HEK293 (cell line): ENCODE measurements around the gene EID2.
A peak's percentile ranks its signal among the peaks of the same experiment; 100 is the strongest.

ENCODE experiments used
- FEZF1 ChIP-seq: fragments of 450-650 bp; formaldehyde crosslinking; IDR thresholded peaks from 2 replicates; pipeline ENCODE4 v1.5.1; 2016; ENCODE audit warnings: missing biosample characterization, missing genetic modification characterization
- GLI2 ChIP-seq: fragments of 450-650 bp; formaldehyde crosslinking; IDR thresholded peaks from 2 replicates; pipeline ENCODE4; 2017; ENCODE audit warnings: missing biosample characterization, missing genetic modification characterization, low read depth, borderline replicate concordance
- GLIS2 ChIP-seq: fragments of 450-650 bp; formaldehyde crosslinking; IDR thresholded peaks from 2 replicates; pipeline ENCODE4 v1.5.1; 2016; ENCODE audit warnings: missing biosample characterization, missing genetic modification characterization
- MYNN ChIP-seq: fragments of 450-650 bp; formaldehyde crosslinking; IDR thresholded peaks from 2 replicates; pipeline ENCODE4 v1.5.1; 2016; ENCODE audit warnings: missing biosample characterization, missing genetic modification characterization, borderline replicate concordance
- OSR2 ChIP-seq: fragments of 450-650 bp; formaldehyde crosslinking; IDR thresholded peaks from 2 replicates; pipeline ENCODE4 v1.5.1; 2016; ENCODE audit warnings: missing biosample characterization, missing genetic modification characterization
- PRDM1 ChIP-seq: fragments of 450-650 bp; formaldehyde crosslinking; IDR thresholded peaks from 2 replicates; pipeline ENCODE4; 2016; ENCODE audit warnings: missing biosample characterization, missing genetic modification characterization
- SP2 ChIP-seq: fragments of 450-650 bp; formaldehyde crosslinking; IDR thresholded peaks from 2 replicates; pipeline ENCODE4 v1.5.1; 2016; ENCODE audit warnings: missing biosample characterization, missing genetic modification characterization
- SP7 ChIP-seq: fragments of 450-650 bp; formaldehyde crosslinking; IDR thresholded peaks from 2 replicates; pipeline ENCODE4 v1.5.1; 2016; ENCODE audit warnings: missing biosample characterization, missing genetic modification characterization
- ZBTB48 ChIP-seq: fragments of 450-650 bp; formaldehyde crosslinking; IDR thresholded peaks from 2 replicates; pipeline ENCODE4 v1.5.1; 2016; ENCODE audit warnings: missing biosample characterization, missing genetic modification characterization
- ZBTB7A ChIP-seq: fragments of 450-650 bp; formaldehyde crosslinking; IDR thresholded peaks from 2 replicates; pipeline ENCODE4 v1.5.1; 2016; ENCODE audit warnings: low read depth, missing biosample characterization, missing genetic modification characterization
- ZFP37 ChIP-seq: fragments of 450-650 bp; formaldehyde crosslinking; IDR thresholded peaks from 2 replicates; pipeline ENCODE4 v1.5.1; 2016; ENCODE audit warnings: missing biosample characterization, missing genetic modification characterization
- ZFP41 ChIP-seq: fragments of 450-650 bp; formaldehyde crosslinking; IDR thresholded peaks from 2 replicates; pipeline ENCODE4 v1.5.1; 2016; ENCODE audit warnings: missing biosample characterization, missing genetic modification characterization, borderline replicate concordance
- ZNF114 ChIP-seq: fragments of 450-650 bp; formaldehyde crosslinking; IDR thresholded peaks from 2 replicates; pipeline ENCODE4 v1.5.0; 2017; ENCODE audit warnings: missing biosample characterization, missing genetic modification characterization
- ZNF121 ChIP-seq: fragments of 450-650 bp; formaldehyde crosslinking; IDR thresholded peaks from 2 replicates; pipeline ENCODE4 v1.5.1; 2016; ENCODE audit warnings: missing biosample characterization, missing genetic modification characterization
- ZNF133 ChIP-seq: fragments of 450-650 bp; formaldehyde crosslinking; IDR thresholded peaks from 2 replicates; pipeline ENCODE4 v1.5.1; 2016; ENCODE audit warnings: missing biosample characterization, missing genetic modification characterization
- ZNF140 ChIP-seq: fragments of 450-650 bp; formaldehyde crosslinking; IDR thresholded peaks from 2 replicates; pipeline ENCODE4 v1.5.1; 2016; ENCODE audit warnings: missing biosample characterization, missing genetic modification characterization
- ZNF2 ChIP-seq: fragments of 450-650 bp; formaldehyde crosslinking; IDR thresholded peaks from 2 replicates; pipeline ENCODE4 v1.5.1; 2016; ENCODE audit warnings: missing biosample characterization, missing genetic modification characterization
- ZNF23 ChIP-seq: fragments of 450-650 bp; formaldehyde crosslinking; IDR thresholded peaks from 2 replicates; pipeline ENCODE4 v1.5.1; 2016; ENCODE audit warnings: missing biosample characterization, missing genetic modification characterization, borderline replicate concordance
- ZNF239 ChIP-seq: fragments of 450-650 bp; formaldehyde crosslinking; IDR thresholded peaks from 2 replicates; pipeline ENCODE4 v1.5.1; 2016; ENCODE audit warnings: missing biosample characterization, missing genetic modification characterization
- ZNF274 ChIP-seq, 2 experiments: fragments of 200-500 bp in 1 of 2; fragments of 450-650 bp in 1 of 2; sonication (Bioruptor generic) in 1 of 2; formaldehyde crosslinking in 1 of 2; IDR thresholded peaks; 2 replicates each; pipeline versions ENCODE4 v1.5.1 to v1.6.1; 2014 to 2016; ENCODE audit warnings: borderline replicate concordance in 1 of 2, inconsistent platforms in 1 of 2, low read length in 1 of 2, missing biosample characterization in 1 of 2, missing genetic modification characterization in 1 of 2
- ZNF473 ChIP-seq: fragments of 450-650 bp; formaldehyde crosslinking; IDR thresholded peaks from 2 replicates; pipeline ENCODE4 v1.5.1; 2017; ENCODE audit warnings: missing biosample characterization, missing genetic modification characterization
- ZNF529 ChIP-seq: fragments of 450-650 bp; formaldehyde crosslinking; IDR thresholded peaks from 2 replicates; pipeline ENCODE4 v1.5.1; 2017; ENCODE audit warnings: missing genetic modification characterization, missing biosample characterization; ENCODE audit not compliant: insufficient replicate concordance
- ZNF558 ChIP-seq: fragments of 450-650 bp; formaldehyde crosslinking; IDR thresholded peaks from 2 replicates; pipeline ENCODE4 v1.5.1; 2016; ENCODE audit warnings: missing biosample characterization, missing genetic modification characterization
- ZNF600 ChIP-seq: fragments of 450-650 bp; formaldehyde crosslinking; IDR thresholded peaks from 2 replicates; pipeline ENCODE4 v1.5.1; 2016; ENCODE audit warnings: missing biosample characterization, missing genetic modification characterization
- ZNF654 ChIP-seq: fragments of 450-650 bp; formaldehyde crosslinking; IDR thresholded peaks from 2 replicates; pipeline ENCODE4 v1.5.1; 2016; ENCODE audit warnings: low read depth, missing biosample characterization, missing genetic modification characterization
- ZNF670 ChIP-seq: fragments of 450-650 bp; formaldehyde crosslinking; IDR thresholded peaks from 2 replicates; pipeline ENCODE4 v1.5.1; 2016; ENCODE audit warnings: missing biosample characterization, missing genetic modification characterization, low read depth
- ZNF768 ChIP-seq: fragments of 450-650 bp; formaldehyde crosslinking; IDR thresholded peaks from 2 replicates; pipeline ENCODE4 v1.5.1; 2018; ENCODE audit warnings: missing biosample characterization, mild to moderate bottlenecking, missing genetic modification characterization
- TF ChIP-seq, protein P1 (sequence below): fragments of 450-650 bp; formaldehyde crosslinking; IDR thresholded peaks from 2 replicates; pipeline ENCODE4 v1.5.1; 2017; ENCODE audit warnings: missing biosample characterization, missing genetic modification characterization
- TF ChIP-seq, protein P2 (sequence below): fragments of 450-650 bp; formaldehyde crosslinking; IDR thresholded peaks from 2 replicates; pipeline ENCODE4 v1.5.1; 2016; ENCODE audit warnings: missing biosample characterization, missing genetic modification characterization
- TF ChIP-seq, protein P3 (sequence below): fragments of 450-650 bp; formaldehyde crosslinking; IDR thresholded peaks from 2 replicates; pipeline ENCODE4 v1.5.1; 2016; ENCODE audit warnings: missing biosample characterization, missing genetic modification characterization
- TF ChIP-seq, protein P4 (sequence below): fragments of 450-650 bp; formaldehyde crosslinking; IDR thresholded peaks from 2 replicates; pipeline ENCODE4 v1.5.1; 2016; ENCODE audit warnings: missing biosample characterization, missing genetic modification characterization

The EID2 gene

DNA sequence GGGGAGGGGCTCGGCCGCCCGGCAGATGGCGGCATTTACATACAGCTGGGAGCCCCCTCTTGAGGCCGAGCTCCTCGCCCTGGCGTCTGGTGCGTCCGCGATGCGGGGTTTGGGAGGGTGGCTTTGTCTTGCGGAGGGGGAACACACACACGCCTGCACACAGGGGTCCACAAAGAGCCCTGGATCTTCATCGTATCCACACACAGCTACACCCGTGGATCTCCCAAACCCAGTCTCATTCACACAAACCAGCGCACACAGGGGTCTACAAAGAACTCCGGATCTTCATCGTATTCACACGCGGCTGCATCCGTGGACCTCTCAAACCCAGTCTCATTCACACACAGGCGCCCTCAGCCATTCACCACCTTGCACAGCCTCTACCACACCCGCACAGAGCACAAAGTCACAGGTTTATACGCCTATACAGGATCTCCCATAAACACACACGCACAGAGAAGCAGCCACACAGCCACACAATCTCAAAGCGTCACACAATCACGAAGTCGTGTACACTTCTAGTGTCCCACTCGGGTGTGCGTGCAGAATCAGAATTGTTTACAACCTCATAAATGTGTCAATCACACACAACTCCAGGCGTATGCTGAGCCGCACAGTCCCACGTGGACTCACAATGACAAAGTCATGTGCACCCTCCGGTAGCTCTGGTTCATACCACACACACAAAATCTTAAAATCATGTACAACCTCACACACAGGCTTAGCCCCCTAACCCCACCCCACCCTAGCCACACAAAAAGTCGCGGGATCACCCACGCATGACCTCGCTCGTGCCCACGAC, 41.8 kb downstream of the EID2 start (continued):
- TF ChIP-seq, protein P1, sequence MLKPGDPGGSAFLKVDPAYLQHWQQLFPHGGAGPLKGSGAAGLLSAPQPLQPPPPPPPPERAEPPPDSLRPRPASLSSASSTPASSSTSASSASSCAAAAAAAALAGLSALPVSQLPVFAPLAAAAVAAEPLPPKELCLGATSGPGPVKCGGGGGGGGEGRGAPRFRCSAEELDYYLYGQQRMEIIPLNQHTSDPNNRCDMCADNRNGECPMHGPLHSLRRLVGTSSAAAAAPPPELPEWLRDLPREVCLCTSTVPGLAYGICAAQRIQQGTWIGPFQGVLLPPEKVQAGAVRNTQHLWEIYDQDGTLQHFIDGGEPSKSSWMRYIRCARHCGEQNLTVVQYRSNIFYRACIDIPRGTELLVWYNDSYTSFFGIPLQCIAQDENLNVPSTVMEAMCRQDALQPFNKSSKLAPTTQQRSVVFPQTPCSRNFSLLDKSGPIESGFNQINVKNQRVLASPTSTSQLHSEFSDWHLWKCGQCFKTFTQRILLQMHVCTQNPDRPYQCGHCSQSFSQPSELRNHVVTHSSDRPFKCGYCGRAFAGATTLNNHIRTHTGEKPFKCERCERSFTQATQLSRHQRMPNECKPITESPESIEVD (tag by site-specific recombination) = no peak
- TF ChIP-seq ZNF274 (IDR thresholded peaks at IDR 0.05; ENCODE audit: low read length) = no peak
- TF ChIP-seq ZNF274 (tag by site-specific recombination; IDR thresholded peaks at IDR 0.05; ENCODE audit: borderline replicate concordance) = no peak
- no peak for TF ChIP-seq PRDM1 (tag by site-specific recombination)
- TF ChIP-seq, protein P2, sequence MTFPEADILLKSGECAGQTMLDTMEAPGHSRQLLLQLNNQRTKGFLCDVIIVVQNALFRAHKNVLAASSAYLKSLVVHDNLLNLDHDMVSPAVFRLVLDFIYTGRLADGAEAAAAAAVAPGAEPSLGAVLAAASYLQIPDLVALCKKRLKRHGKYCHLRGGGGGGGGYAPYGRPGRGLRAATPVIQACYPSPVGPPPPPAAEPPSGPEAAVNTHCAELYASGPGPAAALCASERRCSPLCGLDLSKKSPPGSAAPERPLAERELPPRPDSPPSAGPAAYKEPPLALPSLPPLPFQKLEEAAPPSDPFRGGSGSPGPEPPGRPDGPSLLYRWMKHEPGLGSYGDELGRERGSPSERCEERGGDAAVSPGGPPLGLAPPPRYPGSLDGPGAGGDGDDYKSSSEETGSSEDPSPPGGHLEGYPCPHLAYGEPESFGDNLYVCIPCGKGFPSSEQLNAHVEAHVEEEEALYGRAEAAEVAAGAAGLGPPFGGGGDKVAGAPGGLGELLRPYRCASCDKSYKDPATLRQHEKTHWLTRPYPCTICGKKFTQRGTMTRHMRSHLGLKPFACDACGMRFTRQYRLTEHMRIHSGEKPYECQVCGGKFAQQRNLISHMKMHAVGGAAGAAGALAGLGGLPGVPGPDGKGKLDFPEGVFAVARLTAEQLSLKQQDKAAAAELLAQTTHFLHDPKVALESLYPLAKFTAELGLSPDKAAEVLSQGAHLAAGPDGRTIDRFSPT (tag by site-specific recombination) = no peak; the same call in 1 of the 2 replicates
- TF ChIP-seq ZNF768 (tag by site-specific recombination) = peak; percentile 70; the same call in 1 of the 2 replicates
- TF ChIP-seq ZBTB7A (tag by site-specific recombination) = peak; percentile 48; the same call in 1 of the 2 replicates
- no peak for TF ChIP-seq ZNF670
- peak; percentile 87 for TF ChIP-seq OSR2 (tag by site-specific recombination)
- no peak for TF ChIP-seq ZNF121 (tag by site-specific recombination)
- no peak for TF ChIP-seq ZNF114 (tag by site-specific recombination)
- no peak for TF ChIP-seq GLI2 (tag by site-specific recombination)
- peak; percentile 76 for TF ChIP-seq GLIS2 (tag by site-specific recombination)
- peak; percentile 94 for TF ChIP-seq ZNF600
- TF ChIP-seq SP2 (tag by site-specific recombination) = peak; percentile 44; the same call in 1 of the 2 replicates
- TF ChIP-seq ZFP41 = no peak
- 0 out of 2 replicates have a peak, but pooled peaks have one; percentile 17 for TF ChIP-seq ZNF239
- TF ChIP-seq, protein P3, sequence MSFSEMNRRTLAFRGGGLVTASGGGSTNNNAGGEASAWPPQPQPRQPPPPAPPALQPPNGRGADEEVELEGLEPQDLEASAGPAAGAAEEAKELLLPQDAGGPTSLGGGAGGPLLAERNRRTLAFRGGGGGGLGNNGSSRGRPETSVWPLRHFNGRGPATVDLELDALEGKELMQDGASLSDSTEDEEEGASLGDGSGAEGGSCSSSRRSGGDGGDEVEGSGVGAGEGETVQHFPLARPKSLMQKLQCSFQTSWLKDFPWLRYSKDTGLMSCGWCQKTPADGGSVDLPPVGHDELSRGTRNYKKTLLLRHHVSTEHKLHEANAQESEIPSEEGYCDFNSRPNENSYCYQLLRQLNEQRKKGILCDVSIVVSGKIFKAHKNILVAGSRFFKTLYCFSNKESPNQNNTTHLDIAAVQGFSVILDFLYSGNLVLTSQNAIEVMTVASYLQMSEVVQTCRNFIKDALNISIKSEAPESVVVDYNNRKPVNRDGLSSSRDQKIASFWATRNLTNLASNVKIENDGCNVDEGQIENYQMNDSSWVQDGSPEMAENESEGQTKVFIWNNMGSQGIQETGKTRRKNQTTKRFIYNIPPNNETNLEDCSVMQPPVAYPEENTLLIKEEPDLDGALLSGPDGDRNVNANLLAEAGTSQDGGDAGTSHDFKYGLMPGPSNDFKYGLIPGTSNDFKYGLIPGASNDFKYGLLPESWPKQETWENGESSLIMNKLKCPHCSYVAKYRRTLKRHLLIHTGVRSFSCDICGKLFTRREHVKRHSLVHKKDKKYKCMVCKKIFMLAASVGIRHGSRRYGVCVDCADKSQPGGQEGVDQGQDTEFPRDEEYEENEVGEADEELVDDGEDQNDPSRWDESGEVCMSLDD (tag by site-specific recombination) = peak; percentile 61; the same call in 1 of the 2 replicates
- peak; percentile 98 for TF ChIP-seq ZNF2
- no peak for TF ChIP-seq ZNF558
- TF ChIP-seq ZFP37 = peak; percentile 91
- no peak for TF ChIP-seq MYNN (tag by site-specific recombination)
- TF ChIP-seq, protein P4, sequence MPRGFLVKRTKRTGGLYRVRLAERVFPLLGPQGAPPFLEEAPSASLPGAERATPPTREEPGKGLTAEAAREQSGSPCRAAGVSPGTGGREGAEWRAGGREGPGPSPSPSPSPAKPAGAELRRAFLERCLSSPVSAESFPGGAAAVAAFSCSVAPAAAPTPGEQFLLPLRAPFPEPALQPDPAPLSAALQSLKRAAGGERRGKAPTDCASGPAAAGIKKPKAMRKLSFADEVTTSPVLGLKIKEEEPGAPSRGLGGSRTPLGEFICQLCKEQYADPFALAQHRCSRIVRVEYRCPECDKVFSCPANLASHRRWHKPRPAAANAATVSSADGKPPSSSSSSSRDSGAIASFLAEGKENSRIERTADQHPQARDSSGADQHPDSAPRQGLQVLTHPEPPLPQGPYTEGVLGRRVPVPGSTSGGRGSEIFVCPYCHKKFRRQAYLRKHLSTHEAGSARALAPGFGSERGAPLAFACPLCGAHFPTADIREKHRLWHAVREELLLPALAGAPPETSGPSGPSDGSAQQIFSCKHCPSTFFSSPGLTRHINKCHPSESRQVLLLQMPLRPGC (tag by site-specific recombination) = no peak
- no peak for TF ChIP-seq ZNF473 (tag by site-specific recombination)
- TF ChIP-seq ZNF529 (tag by site-specific recombination) = no peak
- TF ChIP-seq ZNF140 = no peak
- peak; percentile 65 for TF ChIP-seq ZNF654 (tag by site-specific recombination)
- TF ChIP-seq ZBTB48 = peak; percentile 63; the same call in 1 of the 2 replicates
- no peak for TF ChIP-seq ZNF23 (tag by site-specific recombination)
- no peak for TF ChIP-seq FEZF1 (tag by site-specific recombination)
- TF ChIP-seq ZNF133 (tag by site-specific recombination) = no peak
- peak; percentile 85 for TF ChIP-seq SP7 (tag by site-specific recombination)
